ENCODE data around the gene ANKRD18A.

The ANKRD18A gene

DNA sequence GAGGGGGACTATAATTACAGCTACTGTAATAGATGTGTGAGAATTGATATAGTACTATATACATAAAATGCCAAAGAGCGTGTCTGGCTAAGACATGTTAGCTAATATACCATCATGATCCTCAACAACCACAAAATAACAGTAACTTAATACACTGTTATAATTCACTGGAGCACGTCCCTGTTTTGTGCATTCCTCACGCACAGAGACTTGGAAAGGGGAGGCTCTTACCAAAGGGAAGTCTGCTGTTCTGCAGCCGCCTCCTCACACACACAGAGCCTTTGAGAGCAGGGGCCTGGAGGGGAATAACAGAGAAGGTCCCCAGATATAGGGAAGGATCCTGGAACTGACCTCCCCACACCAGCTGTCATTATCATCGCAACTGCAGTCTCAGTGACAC lies 97.3 kb downstream of the ANKRD18A start:
- no peak overlapping the region for H3K4me3 Mint-ChIP-seq
- peaks cover 15% of the 10 kb centered on the region for H3K4me1 Mint-ChIP-seq
- peak overlapping the region in 1 of 3 experiments; percentile 12 for H3K27ac Mint-ChIP-seq
- TF ChIP-seq, protein P1, sequence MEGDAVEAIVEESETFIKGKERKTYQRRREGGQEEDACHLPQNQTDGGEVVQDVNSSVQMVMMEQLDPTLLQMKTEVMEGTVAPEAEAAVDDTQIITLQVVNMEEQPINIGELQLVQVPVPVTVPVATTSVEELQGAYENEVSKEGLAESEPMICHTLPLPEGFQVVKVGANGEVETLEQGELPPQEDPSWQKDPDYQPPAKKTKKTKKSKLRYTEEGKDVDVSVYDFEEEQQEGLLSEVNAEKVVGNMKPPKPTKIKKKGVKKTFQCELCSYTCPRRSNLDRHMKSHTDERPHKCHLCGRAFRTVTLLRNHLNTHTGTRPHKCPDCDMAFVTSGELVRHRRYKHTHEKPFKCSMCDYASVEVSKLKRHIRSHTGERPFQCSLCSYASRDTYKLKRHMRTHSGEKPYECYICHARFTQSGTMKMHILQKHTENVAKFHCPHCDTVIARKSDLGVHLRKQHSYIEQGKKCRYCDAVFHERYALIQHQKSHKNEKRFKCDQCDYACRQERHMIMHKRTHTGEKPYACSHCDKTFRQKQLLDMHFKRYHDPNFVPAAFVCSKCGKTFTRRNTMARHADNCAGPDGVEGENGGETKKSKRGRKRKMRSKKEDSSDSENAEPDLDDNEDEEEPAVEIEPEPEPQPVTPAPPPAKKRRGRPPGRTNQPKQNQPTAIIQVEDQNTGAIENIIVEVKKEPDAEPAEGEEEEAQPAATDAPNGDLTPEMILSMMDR (IDR thresholded peaks at IDR 0.05; ENCODE audit: unreplicated experiment in 3 of 3), result no peak
- H3K36me3 Mint-ChIP-seq (ENCODE audit: low read depth), result no peaks in the 10 kb centered on the region
- H3K27me3 Mint-ChIP-seq (ENCODE audit: low read depth), result no peaks in the 10 kb centered on the region
- H3K9me3 Mint-ChIP-seq, result no peaks in the 10 kb centered on the region

DNA sequence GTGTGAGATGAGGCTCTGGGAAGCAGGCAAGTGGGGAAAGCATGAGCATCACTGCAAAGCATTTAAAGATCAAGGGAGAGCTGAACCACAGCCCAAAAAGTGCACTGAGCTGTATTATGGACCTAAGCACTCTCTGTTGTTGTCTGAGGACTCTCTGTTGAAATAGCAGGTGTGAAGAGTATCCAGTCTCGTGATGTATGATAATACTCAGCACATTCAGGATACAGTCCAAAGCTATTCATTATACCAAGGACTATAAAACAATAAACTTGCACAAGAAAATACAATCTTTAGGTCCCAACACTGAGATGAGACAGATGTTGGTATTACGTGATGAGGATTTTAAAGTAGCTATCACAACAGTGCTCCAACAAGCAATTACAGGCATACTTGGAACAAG lies 98.6 kb downstream of the ANKRD18A start:
- Mint-ChIP-seq H3K4me1 (peaks cover 5% of the 10 kb centered on the region), H3K9me3 (no peaks in the 10 kb centered on the region), H3K27me3 (ENCODE audit: low read depth) (no peaks in the 10 kb centered on the region), H3K27ac (peak overlapping the region in 1 of 3 experiments; percentile 29), H3K4me3 (no peak overlapping the region), H3K36me3 (ENCODE audit: low read depth) (no peaks in the 10 kb centered on the region)
- TF ChIP-seq, protein P1 (IDR thresholded peaks at IDR 0.05; ENCODE audit: unreplicated experiment in 3 of 3), result no peak

Data from nephron (organoid).